Femur (tissue), 1 donor: ENCODE measurements around the gene GATAD2B.

ENCODE experiments used
- DNase-seq: peaks from one replicate; pipeline ENCODE4 v3.0.0-alpha.2; 2017

GATAD2B gene

GRCh38 chr1:153831026-153831425 is 91.7 kb downstream of the GATAD2B start:
- no peak for DNase-seq

DNA sequence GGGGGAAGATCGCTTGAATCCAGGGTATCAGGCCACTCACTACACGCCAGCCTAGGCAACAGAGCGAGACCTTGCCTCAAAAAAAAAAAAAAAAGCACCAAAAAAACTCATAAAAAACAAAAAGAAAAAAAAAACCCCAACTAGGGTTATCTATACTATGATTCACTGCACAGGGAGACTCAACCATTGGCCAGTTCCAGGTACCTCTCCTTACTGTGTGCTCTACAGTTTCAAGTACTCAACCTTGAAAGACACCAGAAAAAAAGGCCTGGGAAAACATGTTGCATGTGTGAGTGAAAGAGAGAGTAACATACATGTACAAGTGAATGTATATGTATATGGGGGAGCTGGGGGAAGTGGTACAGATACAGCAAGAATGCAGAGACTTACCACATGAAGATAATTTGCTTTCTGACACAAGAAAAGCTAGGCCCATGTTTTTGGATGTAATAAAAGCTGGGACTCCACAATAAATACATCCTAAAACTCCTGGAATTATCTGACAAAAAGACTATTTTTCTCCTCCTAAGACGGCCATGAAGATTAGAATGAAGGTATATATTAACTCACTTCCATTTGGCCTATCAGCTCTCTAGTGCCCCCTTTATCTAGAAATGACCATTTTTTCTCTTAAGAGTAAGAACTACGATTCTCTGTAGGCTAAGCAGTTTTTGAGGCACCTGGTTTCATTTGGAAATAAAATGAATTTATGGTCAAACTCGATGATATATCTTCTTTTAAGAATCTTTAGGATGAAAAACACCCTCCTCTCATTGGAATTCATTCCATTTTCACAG is 95.4 kb downstream of the GATAD2B start:
- DNase-seq = no peak

GRCh38 chr1:153818876-153819275 is 103.9 kb downstream of the GATAD2B start:
- no peak for DNase-seq

- DNase-seq = no peak
Observed at GRCh38 chr1:153816283-153816889, 106.4 kb downstream of the GATAD2B start.

DNA sequence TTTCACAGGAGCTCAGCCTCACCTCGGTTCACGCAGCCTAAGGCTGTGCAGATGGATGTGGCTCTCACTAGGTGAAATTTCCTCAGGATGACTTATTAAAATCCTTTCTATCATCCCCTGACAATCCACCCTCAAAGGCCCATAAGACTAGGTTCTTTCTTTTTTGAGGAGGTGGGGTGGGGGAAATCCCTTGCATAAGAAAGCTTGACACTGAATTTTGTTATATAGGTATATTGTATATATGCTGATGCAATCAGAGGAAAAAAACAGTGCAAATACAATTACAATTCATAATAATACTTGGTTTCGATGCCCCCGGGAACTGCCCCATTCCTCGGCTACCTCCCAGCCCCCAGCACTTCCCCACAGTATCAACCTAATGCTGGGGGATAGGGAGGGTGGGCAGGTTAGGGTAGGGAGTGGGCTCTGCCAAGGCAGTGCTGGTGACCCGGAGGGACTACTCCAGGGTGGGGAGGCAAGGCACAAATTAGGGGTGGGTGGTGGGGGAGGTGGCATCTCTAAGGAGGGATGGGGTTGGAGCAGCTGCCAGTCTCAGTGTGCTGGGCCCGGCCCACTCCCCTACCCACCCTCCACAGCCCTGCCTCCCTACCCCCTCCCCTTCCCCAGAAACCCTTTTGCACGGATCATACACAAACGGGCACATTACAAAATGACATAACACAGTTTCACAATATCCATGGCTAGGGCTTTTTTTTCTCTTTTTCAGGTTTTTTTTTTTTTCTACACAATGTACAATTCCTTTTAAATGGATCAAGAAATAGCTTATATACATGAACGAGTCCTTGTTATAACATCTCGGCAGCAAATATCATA is 116.7 kb downstream of the GATAD2B start:
- DNase-seq = no peak

DNA sequence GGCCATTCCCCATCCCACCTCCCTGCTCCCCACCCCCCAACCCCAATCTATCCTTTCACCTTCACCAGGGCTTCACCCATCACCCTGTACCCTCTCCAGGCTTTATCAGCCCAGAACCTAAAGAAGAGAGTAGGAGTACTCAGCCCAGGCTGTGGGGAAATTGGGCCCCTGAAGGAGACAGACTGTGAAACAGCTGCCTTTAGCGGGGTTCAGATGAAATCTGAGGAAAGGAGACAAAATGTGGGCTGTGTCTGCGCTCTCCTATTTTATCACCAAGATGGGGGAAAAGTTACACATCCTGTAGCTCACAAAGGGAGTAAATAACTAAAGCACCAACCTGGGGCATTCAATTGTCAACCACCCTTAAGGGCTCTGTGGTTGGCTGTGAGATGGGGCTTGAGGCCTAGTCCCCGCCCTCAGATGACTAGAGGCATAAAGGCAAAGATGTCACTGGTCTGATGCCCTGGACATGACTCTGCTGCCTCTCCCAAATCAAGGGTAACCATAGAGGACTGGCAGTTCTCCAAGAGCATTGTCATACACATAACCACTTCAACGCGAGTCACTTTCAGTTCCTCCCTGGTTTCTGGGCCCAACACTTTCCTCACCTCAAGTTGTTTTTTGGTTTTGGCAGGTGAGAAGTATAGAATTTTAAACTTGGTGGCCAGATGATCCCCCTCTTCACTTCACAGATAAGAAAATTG is 117.6 kb downstream of the GATAD2B start:
- DNase-seq = no peak

DNA sequence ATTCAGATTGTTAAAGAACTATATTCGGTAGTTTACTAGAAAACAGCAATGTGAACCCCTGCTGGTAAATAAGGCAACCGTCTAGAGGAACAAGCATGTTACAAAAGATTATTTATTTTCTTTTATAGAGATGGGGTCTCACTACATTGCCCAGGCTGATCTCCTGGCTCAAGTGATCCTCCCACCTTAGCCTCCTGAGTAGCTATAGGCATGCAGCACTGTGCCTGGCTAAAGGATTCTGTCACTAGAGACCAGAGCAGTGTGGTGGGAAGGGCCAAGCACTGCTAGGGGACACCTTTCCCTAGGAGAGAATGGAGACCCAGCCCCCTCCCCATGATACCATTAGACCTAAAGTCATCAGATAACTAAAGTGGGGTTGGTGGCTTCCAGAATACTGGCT is 118.7 kb downstream of the GATAD2B start:
- no peak for DNase-seq

DNA sequence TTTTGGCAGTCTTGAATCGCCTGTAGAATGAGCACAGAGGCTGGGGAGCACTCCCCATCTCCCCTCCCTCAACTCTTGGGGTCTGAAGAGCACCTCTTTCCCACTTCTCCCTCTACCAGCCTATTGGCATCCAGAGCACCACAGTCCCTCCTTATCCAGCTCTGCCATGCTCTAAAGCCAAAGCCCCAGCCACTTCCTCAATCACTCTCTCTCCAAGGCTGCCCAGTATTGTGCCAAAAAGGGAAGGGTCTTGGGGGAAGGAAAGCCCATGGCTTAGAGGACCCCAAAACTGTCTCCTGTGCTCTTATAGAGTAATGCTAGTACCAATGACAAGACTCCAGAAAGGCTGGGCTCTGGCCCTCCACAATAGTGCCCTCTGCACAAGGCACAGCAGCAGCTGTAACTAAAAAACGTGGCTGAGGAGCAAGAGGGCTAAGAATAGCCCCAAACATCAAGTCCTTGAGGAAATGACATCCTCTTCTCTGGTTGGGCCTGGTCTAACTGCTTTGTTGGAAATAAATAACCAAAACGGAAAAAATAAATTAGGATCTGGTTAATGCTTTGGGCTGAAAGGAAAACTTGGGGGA is 119.2 kb downstream of the GATAD2B start:
- DNase-seq = no peak

- no peak for DNase-seq
Observed at GRCh38 chr1:153801786-153802697, 120.7 kb downstream of the GATAD2B start.

GRCh38 chr1:153801028-153801625 is 121.6 kb downstream of the GATAD2B start:
- no peak for DNase-seq

GRCh38 chr1:153800516-153800915 is 122.3 kb downstream of the GATAD2B start:
- DNase-seq = no peak

- no peak for DNase-seq
Observed at GRCh38 chr1:153799566-153800465, 123.0 kb downstream of the GATAD2B start.

DNA sequence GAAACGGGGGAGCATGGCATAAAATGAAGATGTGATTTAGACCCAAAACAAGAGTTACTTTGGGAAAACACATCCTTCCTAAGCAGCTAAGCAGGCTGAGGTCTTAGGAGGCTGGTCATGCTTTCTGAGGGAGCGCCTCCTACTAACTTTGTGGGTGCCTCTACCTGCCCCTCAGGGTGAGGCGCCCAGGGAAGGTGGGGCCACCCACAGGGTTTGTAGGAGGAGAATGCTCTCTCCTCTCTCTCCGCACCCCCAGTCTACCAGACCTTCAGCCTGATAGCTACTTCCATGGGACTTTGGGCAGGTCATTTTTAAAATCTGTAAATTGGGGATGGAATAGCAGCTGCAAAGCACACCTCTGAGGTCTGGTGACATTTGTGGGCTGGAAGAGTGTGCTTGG is 123.8 kb downstream of the GATAD2B start:
- DNase-seq = no peak

DNA sequence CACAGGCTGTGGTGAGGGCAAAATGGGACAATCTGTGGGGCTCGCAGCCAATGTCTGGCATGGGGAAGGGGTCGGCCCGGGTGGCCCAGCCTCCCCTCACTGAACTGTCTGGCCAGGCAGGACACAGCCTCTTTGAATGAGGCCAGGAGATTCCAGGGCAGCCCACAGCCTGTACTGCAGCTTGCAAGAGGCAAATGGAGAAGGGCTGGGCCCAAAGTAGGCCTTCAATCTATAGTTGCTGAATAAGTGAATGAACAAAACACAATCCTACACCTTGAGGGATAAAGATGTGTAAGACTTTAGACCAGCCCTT is 124.3 kb downstream of the GATAD2B start:
- no peak for DNase-seq

- DNase-seq = peak; percentile 75
Observed at GRCh38 chr1:153796786-153797659, 125.7 kb downstream of the GATAD2B start.

DNA sequence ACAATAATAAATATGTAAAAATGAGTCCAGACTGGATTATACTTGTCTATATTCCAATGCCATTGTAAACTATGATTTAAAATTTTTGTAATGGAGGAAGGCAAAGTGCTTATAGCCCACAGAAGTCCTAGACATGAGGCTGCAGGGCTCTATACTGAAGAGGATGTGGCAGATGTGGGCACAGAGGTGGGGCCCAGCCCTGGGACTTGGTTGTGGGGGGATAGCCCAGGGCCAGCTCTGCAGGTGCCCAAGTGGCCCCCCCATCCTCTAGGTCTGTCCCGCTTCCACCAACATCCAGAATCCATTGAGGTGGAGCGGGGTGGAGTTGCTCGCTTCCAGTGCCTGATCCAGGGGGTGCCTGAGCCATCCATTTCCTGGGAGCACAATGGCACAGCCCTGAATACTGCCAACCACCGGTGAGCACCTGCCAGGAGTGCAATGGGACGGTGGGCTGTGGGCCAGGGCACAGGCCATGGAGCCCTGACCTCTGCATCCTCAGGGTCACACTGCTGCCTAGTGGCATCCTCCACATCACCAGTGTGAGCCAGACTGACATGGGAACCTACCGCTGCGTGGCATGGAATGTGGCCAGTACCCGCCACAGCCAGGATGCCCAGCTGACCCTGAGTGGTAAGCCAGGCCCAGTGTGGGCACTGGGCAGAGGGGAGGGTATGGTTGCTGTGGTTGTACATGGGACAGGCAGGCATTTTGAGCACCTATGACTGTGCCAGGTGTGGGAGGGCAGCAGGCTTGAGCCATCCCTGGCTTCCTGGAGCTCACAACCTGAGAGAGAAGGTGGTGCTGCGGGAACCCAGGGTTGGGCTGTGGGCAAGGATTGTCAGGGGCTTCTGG is 126.6 kb downstream of the GATAD2B start:
- no peak for DNase-seq

DNA sequence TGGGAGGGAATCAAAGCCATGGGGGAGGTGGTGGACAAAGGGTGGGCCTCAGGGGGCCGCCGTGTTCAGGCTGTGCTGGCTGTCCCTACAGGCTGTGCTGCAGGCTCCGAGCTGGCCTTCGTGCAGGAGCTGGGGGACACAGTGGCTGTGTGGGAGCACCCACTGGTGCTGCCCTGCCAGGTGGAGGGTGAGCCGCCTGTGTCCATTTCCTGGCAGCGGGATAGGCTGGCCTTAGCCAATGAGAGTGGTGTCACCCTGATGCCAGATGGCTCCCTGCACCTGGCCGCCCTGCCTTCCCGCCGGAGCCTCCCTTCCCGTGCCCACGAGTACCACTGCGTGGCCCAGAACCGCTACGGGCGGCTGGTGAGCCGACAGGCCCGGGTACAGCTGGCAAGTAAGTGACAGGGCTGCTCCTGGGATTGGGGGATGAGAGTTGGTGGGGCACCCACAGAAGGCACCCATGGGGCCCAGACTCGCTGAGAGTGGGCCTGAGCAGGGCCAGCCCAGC is 127.4 kb downstream of the GATAD2B start:
- no peak for DNase-seq
